Measurements from ENCODE around the gene FCGR2B.
"Not testable (repeated sequence)": the region's sequence is repeated elsewhere in the genome, so short reads cannot be mapped to it uniquely, and the experiment has no call there.

Gene FCGR2B

DNA sequence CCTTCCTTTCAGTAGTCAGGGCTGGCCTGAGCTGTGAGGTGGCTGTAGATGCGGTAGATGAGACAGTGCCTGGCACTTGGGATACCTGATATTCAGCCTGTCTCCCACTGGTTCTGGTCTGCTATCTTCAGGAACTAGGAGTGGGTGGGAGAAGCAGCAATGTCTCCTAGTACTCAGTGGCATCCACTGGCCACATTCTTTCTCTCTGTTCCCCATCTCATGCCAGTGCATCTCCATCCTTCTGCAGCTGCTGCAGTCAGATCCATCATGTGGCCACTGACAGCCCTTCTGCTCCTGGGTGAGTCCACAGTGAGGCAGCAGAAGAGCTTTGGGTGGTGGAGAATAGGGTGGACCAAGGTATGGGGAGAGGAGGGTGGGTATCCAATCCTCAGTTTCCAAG is 59.5 kb downstream of the FCGR2B start:
- H4K20me1 ChIP-seq (ENCODE audit: insufficient read depth, low read length) = no peaks in the 10 kb centered on the region
- no peaks in the 10 kb centered on the region for H3K79me2 ChIP-seq (ENCODE audit: insufficient read depth, low read length)
- H3K9me3 ChIP-seq (ENCODE audit: insufficient read depth, low read length, severe bottlenecking) = no peaks in the 10 kb centered on the region
- no peaks in the 10 kb centered on the region for H3K36me3 ChIP-seq (ENCODE audit: insufficient read depth, low read length)
- no peak overlapping the region for H2AFZ ChIP-seq (ENCODE audit: low read depth, low read length)
- ATAC-seq (ENCODE audit: insufficient read depth, low read depth) (no peak), DNase-seq (no peak)
- H3K27me3 ChIP-seq (ENCODE audit: insufficient read depth, low read length, poor library complexity) = peaks cover 49% of the 10 kb centered on the region
- H3K4me2 ChIP-seq (ENCODE audit: insufficient read depth, low read length) = no peak overlapping the region
- TF ChIP-seq EZH2 (IDR thresholded peaks at IDR 0.05; ENCODE audit: borderline replicate concordance, low read depth, low read length, severe bottlenecking) = no peak
- TF ChIP-seq, protein P1, sequence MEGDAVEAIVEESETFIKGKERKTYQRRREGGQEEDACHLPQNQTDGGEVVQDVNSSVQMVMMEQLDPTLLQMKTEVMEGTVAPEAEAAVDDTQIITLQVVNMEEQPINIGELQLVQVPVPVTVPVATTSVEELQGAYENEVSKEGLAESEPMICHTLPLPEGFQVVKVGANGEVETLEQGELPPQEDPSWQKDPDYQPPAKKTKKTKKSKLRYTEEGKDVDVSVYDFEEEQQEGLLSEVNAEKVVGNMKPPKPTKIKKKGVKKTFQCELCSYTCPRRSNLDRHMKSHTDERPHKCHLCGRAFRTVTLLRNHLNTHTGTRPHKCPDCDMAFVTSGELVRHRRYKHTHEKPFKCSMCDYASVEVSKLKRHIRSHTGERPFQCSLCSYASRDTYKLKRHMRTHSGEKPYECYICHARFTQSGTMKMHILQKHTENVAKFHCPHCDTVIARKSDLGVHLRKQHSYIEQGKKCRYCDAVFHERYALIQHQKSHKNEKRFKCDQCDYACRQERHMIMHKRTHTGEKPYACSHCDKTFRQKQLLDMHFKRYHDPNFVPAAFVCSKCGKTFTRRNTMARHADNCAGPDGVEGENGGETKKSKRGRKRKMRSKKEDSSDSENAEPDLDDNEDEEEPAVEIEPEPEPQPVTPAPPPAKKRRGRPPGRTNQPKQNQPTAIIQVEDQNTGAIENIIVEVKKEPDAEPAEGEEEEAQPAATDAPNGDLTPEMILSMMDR (IDR thresholded peaks at IDR 0.05; ENCODE audit: borderline replicate concordance, extremely low read depth, low read length, poor library complexity, severe bottlenecking) = no peak
- H3K9ac ChIP-seq (ENCODE audit: low read depth, low read length) = no peak overlapping the region
- H3K4me3 ChIP-seq (ENCODE audit: low read depth in 1 of 2, low read length in 2 of 2) = no peak overlapping the region
- H3K27ac ChIP-seq (ENCODE audit: low read length) = no peak overlapping the region
- peaks cover 16% of the 10 kb centered on the region for H3K4me1 ChIP-seq (ENCODE audit: insufficient read depth, low read length)

GRCh38 chr1:161723459-161724141 is 60.7 kb downstream of the FCGR2B start:
- no peak for DNase-seq
- no peak for TF ChIP-seq EZH2 (IDR thresholded peaks at IDR 0.05; ENCODE audit: borderline replicate concordance, low read depth, low read length, severe bottlenecking)
- TF ChIP-seq, protein P1 (IDR thresholded peaks at IDR 0.05; ENCODE audit: borderline replicate concordance, extremely low read depth, low read length, poor library complexity, severe bottlenecking) = no peak
- no peak overlapping the region for H3K9ac ChIP-seq (ENCODE audit: low read depth, low read length)
- peaks cover 28% of the 10 kb centered on the region for H3K4me1 ChIP-seq (ENCODE audit: insufficient read depth, low read length)
- H3K9me3 ChIP-seq (ENCODE audit: insufficient read depth, low read length, severe bottlenecking) = no peaks in the 10 kb centered on the region
- no peak overlapping the region for H3K4me2 ChIP-seq (ENCODE audit: insufficient read depth, low read length)
- H2AFZ ChIP-seq (ENCODE audit: low read depth, low read length) = no peak overlapping the region
- H3K36me3 ChIP-seq (ENCODE audit: insufficient read depth, low read length) = no peaks in the 10 kb centered on the region
- H3K79me2 ChIP-seq (ENCODE audit: insufficient read depth, low read length) = no peaks in the 10 kb centered on the region
- no peaks in the 10 kb centered on the region for H4K20me1 ChIP-seq (ENCODE audit: insufficient read depth, low read length)
- no peak overlapping the region for H3K27ac ChIP-seq (ENCODE audit: low read length)
- peaks cover 46% of the 10 kb centered on the region for H3K27me3 ChIP-seq (ENCODE audit: insufficient read depth, low read length, poor library complexity)
- ATAC-seq (ENCODE audit: insufficient read depth, low read depth) = no peak
- H3K4me3 ChIP-seq (ENCODE audit: low read depth in 1 of 2, low read length in 2 of 2) = no peak overlapping the region

- DNase-seq; H2AFZ ChIP-seq (ENCODE audit: low read depth, low read length); H4K20me1 ChIP-seq (ENCODE audit: insufficient read depth, low read length); H3K79me2 ChIP-seq (ENCODE audit: insufficient read depth, low read length); H3K27ac ChIP-seq (ENCODE audit: low read length); H3K36me3 ChIP-seq (ENCODE audit: insufficient read depth, low read length); ATAC-seq (ENCODE audit: insufficient read depth, low read depth); H3K9me3 ChIP-seq (ENCODE audit: insufficient read depth, low read length, severe bottlenecking): not testable (repeated sequence)
- H3K4me1 ChIP-seq (ENCODE audit: insufficient read depth, low read length) = peaks cover 31% of the 10 kb centered on the region
- peak overlapping the region; percentile 99 for H3K4me2 ChIP-seq (ENCODE audit: insufficient read depth, low read length)
- peak overlapping the region; percentile 69; the same call in 1 of the 2 replicates for H3K9ac ChIP-seq (ENCODE audit: low read depth, low read length)
- H3K27me3 ChIP-seq (ENCODE audit: insufficient read depth, low read length, poor library complexity) = peaks cover 55% of the 10 kb centered on the region
- peak overlapping the region in 1 of 2 experiments; percentile 89; a peak in 2 of 4 replicates for H3K4me3 ChIP-seq (ENCODE audit: low read depth in 1 of 2, low read length in 2 of 2)
These were observed 62.4 kb downstream of the FCGR2B start for GRCh38 chr1:161725258-161725907.

DNA sequence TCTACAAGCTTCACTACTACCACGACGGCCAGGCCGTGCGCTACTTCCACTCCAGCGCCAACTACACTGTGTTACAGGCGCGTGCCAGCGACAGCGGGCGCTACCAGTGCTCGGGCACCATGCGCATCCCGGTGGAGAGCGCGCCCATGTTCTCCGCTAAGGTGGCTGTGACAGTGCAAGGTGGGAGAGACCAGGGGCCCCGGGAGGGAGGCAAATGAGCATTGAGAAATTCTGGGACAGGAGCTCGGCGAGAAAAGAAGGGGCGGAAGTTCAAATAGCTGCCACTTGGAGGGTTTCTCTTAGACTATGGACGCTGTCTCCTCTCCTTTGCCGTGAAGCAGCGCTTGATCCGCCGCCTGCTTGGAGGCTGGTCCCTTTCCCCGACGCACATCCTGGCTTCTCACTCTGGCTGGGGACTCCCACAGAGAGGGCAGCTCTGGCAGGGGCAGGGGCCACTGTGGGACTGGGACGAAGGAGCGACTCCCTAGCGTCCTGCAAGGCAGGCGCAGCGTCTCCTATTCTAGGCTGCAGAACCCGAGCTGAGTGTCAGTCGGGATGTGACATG is 63.0 kb downstream of the FCGR2B start:
- peak overlapping the region; percentile 66; the same call in 1 of the 2 replicates for H3K27ac ChIP-seq (ENCODE audit: low read length)
- peak; percentile 8 for DNase-seq
- H3K4me3 ChIP-seq (ENCODE audit: low read depth in 1 of 2, low read length in 2 of 2) = peak overlapping the region; percentile 51 to 89; a peak in 3 of 4 replicates
- H2AFZ ChIP-seq (ENCODE audit: low read depth, low read length) = peak overlapping the region; percentile 84
- peaks cover 55% of the 10 kb centered on the region for H3K27me3 ChIP-seq (ENCODE audit: insufficient read depth, low read length, poor library complexity)
- H3K79me2 ChIP-seq (ENCODE audit: insufficient read depth, low read length) = no peaks in the 10 kb centered on the region
- peak; percentile 16; the same call in 2 of the 3 replicates for ATAC-seq (ENCODE audit: insufficient read depth, low read depth)
- H3K4me1 ChIP-seq (ENCODE audit: insufficient read depth, low read length) = peaks cover 31% of the 10 kb centered on the region
- H3K9ac ChIP-seq (ENCODE audit: low read depth, low read length) = peak overlapping the region; percentile 69
- no peaks in the 10 kb centered on the region for H3K36me3 ChIP-seq (ENCODE audit: insufficient read depth, low read length)
- peak; percentile 69 for TF ChIP-seq EZH2 (IDR thresholded peaks at IDR 0.05; ENCODE audit: borderline replicate concordance, low read depth, low read length, severe bottlenecking)
- TF ChIP-seq, protein P1 (IDR thresholded peaks at IDR 0.05; ENCODE audit: borderline replicate concordance, extremely low read depth, low read length, poor library complexity, severe bottlenecking) = no peak
- H3K4me2 ChIP-seq (ENCODE audit: insufficient read depth, low read length) = peak overlapping the region; percentile 99
- H3K9me3 ChIP-seq (ENCODE audit: insufficient read depth, low read length, severe bottlenecking) = no peaks in the 10 kb centered on the region
- no peaks in the 10 kb centered on the region for H4K20me1 ChIP-seq (ENCODE audit: insufficient read depth, low read length)

Measured in DND-41 (cell line).